H1 (cell line): Measurements from ENCODE around the gene DECR2.

ENCODE experiments used
- BRCA1 ChIP-seq: IDR thresholded peaks from 2 replicates; pipeline ENCODE4 v1.6.1; 2012; ENCODE audit warnings: low read depth, low read length, improper control_type of control experiment
- EGR1 ChIP-seq: IDR thresholded peaks from 2 replicates; pipeline ENCODE4 v1.6.1; 2011; ENCODE audit warnings: low read depth, low read length, borderline replicate concordance
- EP300 ChIP-seq, 2 experiments: IDR thresholded peaks; 1 replicate in 1 of 2; 2 replicates in 1 of 2; pipeline ENCODE4 v1.6.1; 2011 to 2012; ENCODE audit warnings: low read depth in 2 of 2, low read length in 2 of 2, mild to moderate bottlenecking in 2 of 2, borderline replicate concordance in 1 of 2, inconsistent platforms in 1 of 2, moderate library complexity in 1 of 2
- JUN ChIP-seq: IDR thresholded peaks from 2 replicates; pipeline ENCODE4 v1.6.1; 2011; ENCODE audit warnings: low read depth, mild to moderate bottlenecking, improper control_type of control experiment, low read length
- POLR2A ChIP-seq, 2 experiments: IDR thresholded peaks; 1 replicate in 1 of 2; 2 replicates in 1 of 2; pipeline ENCODE4 v1.6.1; 2011; ENCODE audit warnings: low read depth in 2 of 2, low read length in 2 of 2, mild to moderate bottlenecking in 2 of 2; ENCODE audit errors: control extremely low read depth in 1 of 2
- POLR2AphosphoS5 ChIP-seq: IDR thresholded peaks from 2 replicates; pipeline ENCODE4 v1.6.1; 2011; ENCODE audit warnings: low read depth, low read length
- SIN3A ChIP-seq, 2 experiments: IDR thresholded peaks in 1 of 2; conservative IDR thresholded peaks in 1 of 2; 2 replicates each; pipeline ENCODE4 v1.6.1; 2011 to 2012; ENCODE audit warnings: low read length in 2 of 2, improper control_type of control experiment in 1 of 2, low read depth in 1 of 2, mild to moderate bottlenecking in 1 of 2
- SP1 ChIP-seq: IDR thresholded peaks from 2 replicates; pipeline ENCODE4 v1.6.1; 2011; ENCODE audit warnings: low read depth, low read length
- SRF ChIP-seq: IDR thresholded peaks from 2 replicates; pipeline ENCODE4 v1.6.1; 2011; ENCODE audit warnings: mild to moderate bottlenecking, low read depth, low read length, moderate library complexity
- SUZ12 ChIP-seq: fragments of 200-600 bp; sonication (generic); IDR thresholded peaks from 2 replicates; pipeline ENCODE4 v1.6.1; 2012; ENCODE audit warnings: mild to moderate bottlenecking, inconsistent platforms, low read length, moderate library complexity, mixed read lengths
- TEAD4 ChIP-seq: IDR thresholded peaks from 2 replicates; pipeline ENCODE4 v1.6.1; 2012; ENCODE audit warnings: low read depth, low read length, inconsistent platforms, mixed read lengths
- YY1 ChIP-seq: IDR thresholded peaks from 2 replicates; pipeline ENCODE4 v1.6.1; 2011; ENCODE audit warnings: low read depth, mild to moderate bottlenecking, low read length
- ZNF274 ChIP-seq: IDR thresholded peaks from 2 replicates; pipeline ENCODE4 v1.7.0; 2012; ENCODE audit warnings: low read length, borderline replicate concordance; ENCODE audit errors: extremely low read depth
- TF ChIP-seq, protein P1 (sequence below), 3 experiments: IDR thresholded peaks; 1 replicate in 2 of 3; 2 replicates in 1 of 3; pipeline versions ENCODE4 v1.5.1 to v1.6.1; 2011; ENCODE audit warnings: low read length in 3 of 3, mild to moderate bottlenecking in 3 of 3, inconsistent platforms in 2 of 3, low read depth in 1 of 3, moderate library complexity in 1 of 3; ENCODE audit not compliant: insufficient read depth in 1 of 3; ENCODE audit errors: control extremely low read depth in 1 of 3

DNA sequence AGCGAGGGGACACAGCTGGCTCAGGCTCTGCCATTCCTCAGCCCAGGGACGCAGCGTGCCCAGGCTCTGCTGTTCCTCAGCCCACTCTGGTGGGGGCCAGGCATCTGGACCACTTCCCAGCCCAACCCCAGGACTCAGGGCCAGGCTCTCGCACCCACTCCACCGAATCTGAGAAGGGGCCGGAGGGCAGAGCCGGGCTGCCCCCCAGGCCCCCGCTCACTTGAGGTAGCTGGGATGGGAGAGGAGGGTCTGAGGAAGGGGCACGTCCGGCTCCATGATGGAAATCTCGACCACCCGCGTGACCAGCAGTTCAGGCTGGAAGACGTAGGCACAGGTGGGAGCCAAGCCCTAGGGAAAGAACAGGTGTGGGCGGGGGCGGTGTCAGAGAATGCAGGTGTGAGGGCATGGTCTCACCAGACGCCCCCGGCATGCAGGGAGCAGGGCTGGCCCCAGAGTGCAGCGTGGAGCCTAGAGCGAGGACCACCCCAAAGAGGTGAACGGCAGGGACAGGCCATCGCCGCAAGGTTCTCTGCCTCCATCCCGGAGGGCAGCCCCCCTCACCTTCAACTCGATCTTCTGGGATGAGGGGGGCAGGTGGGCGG, 24.8 kb upstream of the DECR2 start:
- TF ChIP-seq, protein P1, sequence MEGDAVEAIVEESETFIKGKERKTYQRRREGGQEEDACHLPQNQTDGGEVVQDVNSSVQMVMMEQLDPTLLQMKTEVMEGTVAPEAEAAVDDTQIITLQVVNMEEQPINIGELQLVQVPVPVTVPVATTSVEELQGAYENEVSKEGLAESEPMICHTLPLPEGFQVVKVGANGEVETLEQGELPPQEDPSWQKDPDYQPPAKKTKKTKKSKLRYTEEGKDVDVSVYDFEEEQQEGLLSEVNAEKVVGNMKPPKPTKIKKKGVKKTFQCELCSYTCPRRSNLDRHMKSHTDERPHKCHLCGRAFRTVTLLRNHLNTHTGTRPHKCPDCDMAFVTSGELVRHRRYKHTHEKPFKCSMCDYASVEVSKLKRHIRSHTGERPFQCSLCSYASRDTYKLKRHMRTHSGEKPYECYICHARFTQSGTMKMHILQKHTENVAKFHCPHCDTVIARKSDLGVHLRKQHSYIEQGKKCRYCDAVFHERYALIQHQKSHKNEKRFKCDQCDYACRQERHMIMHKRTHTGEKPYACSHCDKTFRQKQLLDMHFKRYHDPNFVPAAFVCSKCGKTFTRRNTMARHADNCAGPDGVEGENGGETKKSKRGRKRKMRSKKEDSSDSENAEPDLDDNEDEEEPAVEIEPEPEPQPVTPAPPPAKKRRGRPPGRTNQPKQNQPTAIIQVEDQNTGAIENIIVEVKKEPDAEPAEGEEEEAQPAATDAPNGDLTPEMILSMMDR (IDR thresholded peaks at IDR 0.05; ENCODE audit: control extremely low read depth in 1 of 3, insufficient read depth in 1 of 3, low read depth in 1 of 3, low read length in 3 of 3), result no peak
- TF ChIP-seq TEAD4 (no peak), EP300 (IDR thresholded peaks at IDR 0.05; ENCODE audit: borderline replicate concordance in 1 of 2, low read depth in 2 of 2, low read length in 2 of 2) (no peak), SIN3A (conservative IDR thresholded peaks at IDR 0.05 in 1 of 2, IDR thresholded peaks at IDR 0.05 in 1 of 2; ENCODE audit: low read depth in 1 of 2, low read length in 2 of 2) (no peak), POLR2A (IDR thresholded peaks at IDR 0.05; ENCODE audit: control extremely low read depth in 1 of 2, low read depth in 2 of 2, low read length in 2 of 2) (no peak), SUZ12 (no peak), POLR2AphosphoS5 (no peak), SRF (no peak), BRCA1 (no peak), ZNF274 (no peak), YY1 (no peak), SP1 (no peak), JUN (no peak), EGR1 (no peak)
